SK-N-SH treated with all-trans-retinoic acid at 6 μM for 48 hours (cell line): Measurements from ENCODE around the gene NFAM1.

Experiments
- ATAC-seq: fragments of 200-7000 bp; cut with Tn5 transposase; 3 replicates; pipeline ENCODE4 v1.9.1; 2020; ENCODE audit warnings: mild to moderate bottlenecking, moderate library complexity
- ARNTL ChIP-seq: fragments of 450-650 bp; formaldehyde crosslinking; IDR thresholded peaks from 2 replicates; pipeline ENCODE4 v1.5.0; 2020; ENCODE audit warnings: low read depth, mild to moderate bottlenecking, moderate library complexity, borderline replicate concordance
- ESRRG ChIP-seq: fragments of 250-450 bp; sonication (Bioruptor Pico); IDR thresholded peaks from 2 replicates; pipeline ENCODE4 v1.6.1; 2021; ENCODE audit warnings: mild to moderate bottlenecking
- GLIS3 ChIP-seq: fragments of 250-450 bp; sonication (Bioruptor Pico); IDR thresholded peaks from 2 replicates; pipeline ENCODE4 v1.5.0; 2020; ENCODE audit warnings: mild to moderate bottlenecking, moderate library complexity
- ISL1 ChIP-seq: fragments of 250-450 bp; sonication (Bioruptor Pico); IDR thresholded peaks from 2 replicates; pipeline ENCODE4 v2.1.2; 2022; ENCODE audit warnings: mild to moderate bottlenecking, moderate library complexity
- PPARA ChIP-seq: fragments of 250-450 bp; sonication (Bioruptor Pico); IDR thresholded peaks from 2 replicates; pipeline ENCODE4 v1.5.0; 2020; ENCODE audit warnings: mild to moderate bottlenecking, borderline replicate concordance
- RARB ChIP-seq: fragments of 250-450 bp; sonication (Bioruptor Pico); IDR thresholded peaks from 2 replicates; pipeline ENCODE4 v1.8.0; 2021; ENCODE audit warnings: mild to moderate bottlenecking, moderate library complexity
- SNAI2 ChIP-seq: fragments of 250-450 bp; sonication (Bioruptor Pico); IDR thresholded peaks from 2 replicates; pipeline ENCODE4 v1.5.0; 2020; ENCODE audit warnings: mild to moderate bottlenecking, moderate library complexity
- TOX ChIP-seq: fragments of 250-450 bp; sonication (Bioruptor Pico); IDR thresholded peaks from 2 replicates; pipeline ENCODE4 v1.8.0; 2021; ENCODE audit warnings: mild to moderate bottlenecking, moderate library complexity, borderline replicate concordance
- ZC3H10 ChIP-seq: fragments of 250-450 bp; sonication (Bioruptor Pico); IDR thresholded peaks from 2 replicates; pipeline ENCODE4 v1.5.1; 2021; ENCODE audit warnings: mild to moderate bottlenecking, moderate library complexity
- ZFP30 ChIP-seq: fragments of 450-650 bp; formaldehyde crosslinking; IDR thresholded peaks from 2 replicates; pipeline ENCODE4 v1.5.0; 2022; ENCODE audit warnings: mild to moderate bottlenecking, moderate library complexity
- ZNF70 ChIP-seq: fragments of 450-650 bp; formaldehyde crosslinking; IDR thresholded peaks from 2 replicates; pipeline ENCODE4 v1.5.0; 2020; ENCODE audit warnings: mild to moderate bottlenecking, moderate library complexity
- ZNF8 ChIP-seq: fragments of 450-650 bp; formaldehyde crosslinking; IDR thresholded peaks from 2 replicates; pipeline ENCODE4 v1.5.0; 2020; ENCODE audit warnings: mild to moderate bottlenecking, moderate library complexity
- TF ChIP-seq, protein P1 (sequence below): fragments of 250-450 bp; sonication (Bioruptor Pico); IDR thresholded peaks from 2 replicates; pipeline ENCODE4 v1.8.0; 2020; ENCODE audit warnings: mild to moderate bottlenecking, moderate library complexity, borderline replicate concordance
- TF ChIP-seq, protein P2 (sequence below): fragments of 250-450 bp; sonication (Bioruptor Pico); IDR thresholded peaks from 2 replicates; pipeline ENCODE4 v1.5.1; 2020; ENCODE audit warnings: low read depth, mild to moderate bottlenecking, moderate library complexity
- TF ChIP-seq, protein P3 (sequence below): fragments of 250-450 bp; sonication (Bioruptor Pico); IDR thresholded peaks from 2 replicates; pipeline ENCODE4 v1.5.0; 2020; ENCODE audit warnings: mild to moderate bottlenecking, moderate library complexity
- TF ChIP-seq, protein P4 (sequence below): fragments of 250-450 bp; sonication (Bioruptor Pico); IDR thresholded peaks from 2 replicates; pipeline ENCODE4 v1.8.0; 2021; ENCODE audit warnings: low read depth, mild to moderate bottlenecking, moderate library complexity, borderline replicate concordance
- TF ChIP-seq, protein P5 (sequence below): fragments of 250-450 bp; sonication (Bioruptor Pico); IDR thresholded peaks from 2 replicates; pipeline ENCODE4 v1.5.1; 2021; ENCODE audit warnings: mild to moderate bottlenecking, moderate library complexity

NFAM1 gene

DNA sequence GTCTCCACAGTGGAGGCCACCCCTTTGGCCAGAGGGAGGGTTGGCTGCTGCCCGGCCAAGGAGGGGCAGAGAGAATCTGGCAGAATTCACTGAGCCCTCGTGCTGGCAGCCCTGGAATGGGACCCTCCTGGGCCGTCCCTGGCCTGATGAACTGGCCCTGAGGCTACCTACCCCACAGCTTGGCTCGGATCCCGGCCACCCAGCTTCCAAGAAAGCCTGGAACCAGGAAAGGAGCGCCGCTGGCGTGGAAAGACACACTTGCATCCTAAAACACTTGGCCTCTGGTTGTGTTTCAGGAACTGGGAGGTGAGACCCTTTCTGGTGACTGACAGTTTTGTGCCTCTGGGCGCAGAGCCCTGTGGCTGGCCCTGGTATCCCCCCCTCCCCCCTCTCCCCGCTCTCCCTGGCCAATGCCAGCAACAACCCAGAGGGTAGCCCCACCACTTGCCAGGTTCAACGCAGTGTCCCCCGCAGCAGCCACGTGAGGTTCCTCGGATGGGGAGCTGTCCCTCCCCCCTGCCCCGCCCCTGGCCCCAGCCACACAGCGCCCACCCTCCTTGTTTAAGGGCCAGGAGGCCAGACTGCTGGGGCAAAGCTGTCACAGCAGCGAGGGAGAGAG, 693 bp downstream of the NFAM1 start:
- no peak for TF ChIP-seq ZNF70 (CRISPR knock-in tag)
- no peak for TF ChIP-seq ISL1 (CRISPR knock-in tag)
- no peak for TF ChIP-seq RARB
- TF ChIP-seq ESRRG (CRISPR knock-in tag): no peak
- no peak for TF ChIP-seq ZNF8 (CRISPR knock-in tag)
- TF ChIP-seq ZC3H10 (CRISPR knock-in tag): no peak
- TF ChIP-seq, protein P1, sequence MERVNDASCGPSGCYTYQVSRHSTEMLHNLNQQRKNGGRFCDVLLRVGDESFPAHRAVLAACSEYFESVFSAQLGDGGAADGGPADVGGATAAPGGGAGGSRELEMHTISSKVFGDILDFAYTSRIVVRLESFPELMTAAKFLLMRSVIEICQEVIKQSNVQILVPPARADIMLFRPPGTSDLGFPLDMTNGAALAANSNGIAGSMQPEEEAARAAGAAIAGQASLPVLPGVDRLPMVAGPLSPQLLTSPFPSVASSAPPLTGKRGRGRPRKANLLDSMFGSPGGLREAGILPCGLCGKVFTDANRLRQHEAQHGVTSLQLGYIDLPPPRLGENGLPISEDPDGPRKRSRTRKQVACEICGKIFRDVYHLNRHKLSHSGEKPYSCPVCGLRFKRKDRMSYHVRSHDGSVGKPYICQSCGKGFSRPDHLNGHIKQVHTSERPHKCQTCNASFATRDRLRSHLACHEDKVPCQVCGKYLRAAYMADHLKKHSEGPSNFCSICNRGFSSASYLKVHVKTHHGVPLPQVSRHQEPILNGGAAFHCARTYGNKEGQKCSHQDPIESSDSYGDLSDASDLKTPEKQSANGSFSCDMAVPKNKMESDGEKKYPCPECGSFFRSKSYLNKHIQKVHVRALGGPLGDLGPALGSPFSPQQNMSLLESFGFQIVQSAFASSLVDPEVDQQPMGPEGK (CRISPR knock-in tag): no peak
- ATAC-seq: no peak

DNA sequence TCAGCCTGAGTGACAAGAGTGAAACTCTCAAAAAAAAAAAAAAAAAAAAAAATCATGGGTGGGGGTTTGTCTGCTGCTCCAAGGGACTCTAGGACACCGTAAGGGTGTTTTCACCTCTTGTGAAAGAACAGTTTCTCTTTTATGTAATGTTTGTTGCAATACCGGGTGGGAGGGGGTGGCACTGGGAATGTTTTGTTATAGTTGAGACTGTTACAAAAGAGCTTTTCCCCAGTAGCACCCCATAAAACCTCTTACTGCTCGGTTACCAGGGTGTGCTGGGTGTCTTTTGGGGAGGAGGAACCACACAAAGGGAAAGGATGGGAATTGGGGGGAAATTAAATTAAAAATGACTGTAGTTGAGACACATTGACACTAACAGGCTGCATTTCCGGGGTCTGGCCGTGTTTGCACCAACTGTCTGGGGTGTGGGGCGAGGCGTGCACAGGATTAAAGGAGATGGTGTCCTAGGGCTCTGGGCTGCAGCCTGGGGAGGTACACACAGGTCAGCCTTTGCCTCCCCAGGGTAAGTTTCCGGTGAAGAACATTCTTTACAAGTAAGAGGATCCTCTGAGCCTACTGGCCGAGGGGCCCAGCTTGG, 1.6 kb downstream of the NFAM1 start:
- TF ChIP-seq PPARA (CRISPR knock-in tag) (no peak), GLIS3 (CRISPR knock-in tag) (no peak), ZNF8 (CRISPR knock-in tag) (no peak), ESRRG (CRISPR knock-in tag) (no peak), RARB (no peak), TOX (CRISPR knock-in tag) (no peak), ZNF70 (CRISPR knock-in tag) (no peak), SNAI2 (CRISPR knock-in tag) (no peak), ARNTL (CRISPR knock-in tag) (no peak)
- TF ChIP-seq, protein P2, sequence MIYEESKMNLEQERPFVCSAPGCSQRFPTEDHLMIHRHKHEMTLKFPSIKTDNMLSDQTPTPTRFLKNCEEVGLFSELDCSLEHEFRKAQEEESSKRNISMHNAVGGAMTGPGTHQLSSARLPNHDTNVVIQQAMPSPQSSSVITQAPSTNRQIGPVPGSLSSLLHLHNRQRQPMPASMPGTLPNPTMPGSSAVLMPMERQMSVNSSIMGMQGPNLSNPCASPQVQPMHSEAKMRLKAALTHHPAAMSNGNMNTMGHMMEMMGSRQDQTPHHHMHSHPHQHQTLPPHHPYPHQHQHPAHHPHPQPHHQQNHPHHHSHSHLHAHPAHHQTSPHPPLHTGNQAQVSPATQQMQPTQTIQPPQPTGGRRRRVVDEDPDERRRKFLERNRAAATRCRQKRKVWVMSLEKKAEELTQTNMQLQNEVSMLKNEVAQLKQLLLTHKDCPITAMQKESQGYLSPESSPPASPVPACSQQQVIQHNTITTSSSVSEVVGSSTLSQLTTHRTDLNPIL (CRISPR knock-in tag): no peak
- TF ChIP-seq, protein P3, sequence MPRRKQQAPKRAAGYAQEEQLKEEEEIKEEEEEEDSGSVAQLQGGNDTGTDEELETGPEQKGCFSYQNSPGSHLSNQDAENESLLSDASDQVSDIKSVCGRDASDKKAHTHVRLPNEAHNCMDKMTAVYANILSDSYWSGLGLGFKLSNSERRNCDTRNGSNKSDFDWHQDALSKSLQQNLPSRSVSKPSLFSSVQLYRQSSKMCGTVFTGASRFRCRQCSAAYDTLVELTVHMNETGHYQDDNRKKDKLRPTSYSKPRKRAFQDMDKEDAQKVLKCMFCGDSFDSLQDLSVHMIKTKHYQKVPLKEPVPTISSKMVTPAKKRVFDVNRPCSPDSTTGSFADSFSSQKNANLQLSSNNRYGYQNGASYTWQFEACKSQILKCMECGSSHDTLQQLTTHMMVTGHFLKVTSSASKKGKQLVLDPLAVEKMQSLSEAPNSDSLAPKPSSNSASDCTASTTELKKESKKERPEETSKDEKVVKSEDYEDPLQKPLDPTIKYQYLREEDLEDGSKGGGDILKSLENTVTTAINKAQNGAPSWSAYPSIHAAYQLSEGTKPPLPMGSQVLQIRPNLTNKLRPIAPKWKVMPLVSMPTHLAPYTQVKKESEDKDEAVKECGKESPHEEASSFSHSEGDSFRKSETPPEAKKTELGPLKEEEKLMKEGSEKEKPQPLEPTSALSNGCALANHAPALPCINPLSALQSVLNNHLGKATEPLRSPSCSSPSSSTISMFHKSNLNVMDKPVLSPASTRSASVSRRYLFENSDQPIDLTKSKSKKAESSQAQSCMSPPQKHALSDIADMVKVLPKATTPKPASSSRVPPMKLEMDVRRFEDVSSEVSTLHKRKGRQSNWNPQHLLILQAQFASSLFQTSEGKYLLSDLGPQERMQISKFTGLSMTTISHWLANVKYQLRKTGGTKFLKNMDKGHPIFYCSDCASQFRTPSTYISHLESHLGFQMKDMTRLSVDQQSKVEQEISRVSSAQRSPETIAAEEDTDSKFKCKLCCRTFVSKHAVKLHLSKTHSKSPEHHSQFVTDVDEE (CRISPR knock-in tag): no peak
- TF ChIP-seq, protein P4, sequence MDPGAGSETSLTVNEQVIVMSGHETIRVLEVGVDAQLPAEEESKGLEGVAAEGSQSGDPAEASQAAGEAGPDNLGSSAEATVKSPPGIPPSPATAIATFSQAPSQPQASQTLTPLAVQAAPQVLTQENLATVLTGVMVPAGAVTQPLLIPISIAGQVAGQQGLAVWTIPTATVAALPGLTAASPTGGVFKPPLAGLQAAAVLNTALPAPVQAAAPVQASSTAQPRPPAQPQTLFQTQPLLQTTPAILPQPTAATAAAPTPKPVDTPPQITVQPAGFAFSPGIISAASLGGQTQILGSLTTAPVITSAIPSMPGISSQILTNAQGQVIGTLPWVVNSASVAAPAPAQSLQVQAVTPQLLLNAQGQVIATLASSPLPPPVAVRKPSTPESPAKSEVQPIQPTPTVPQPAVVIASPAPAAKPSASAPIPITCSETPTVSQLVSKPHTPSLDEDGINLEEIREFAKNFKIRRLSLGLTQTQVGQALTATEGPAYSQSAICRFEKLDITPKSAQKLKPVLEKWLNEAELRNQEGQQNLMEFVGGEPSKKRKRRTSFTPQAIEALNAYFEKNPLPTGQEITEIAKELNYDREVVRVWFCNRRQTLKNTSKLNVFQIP (CRISPR knock-in tag): no peak
- TF ChIP-seq, protein P1 (CRISPR knock-in tag): no peak
- ATAC-seq: no peak

DNA sequence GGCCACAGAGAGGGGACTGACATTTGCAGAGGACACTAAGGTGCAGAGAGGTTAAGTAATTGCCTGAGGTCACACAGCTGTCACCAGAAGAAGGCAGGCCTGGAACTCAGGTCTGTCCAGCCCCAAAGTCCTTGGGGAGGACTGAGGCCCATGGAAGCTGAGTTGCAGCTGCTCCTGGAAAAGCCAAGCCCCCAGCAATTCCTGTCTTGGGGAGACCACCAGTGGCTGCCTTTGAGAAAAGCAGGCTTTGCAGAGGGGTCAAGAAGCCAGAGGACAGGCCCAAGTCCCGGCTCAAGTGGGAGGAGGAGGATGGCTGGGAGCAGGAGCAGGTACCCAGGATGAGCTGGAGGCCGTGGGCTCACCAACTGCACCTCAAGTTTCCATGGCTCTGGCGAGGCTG, 3.4 kb downstream of the NFAM1 start:
- no peak for ATAC-seq

DNA sequence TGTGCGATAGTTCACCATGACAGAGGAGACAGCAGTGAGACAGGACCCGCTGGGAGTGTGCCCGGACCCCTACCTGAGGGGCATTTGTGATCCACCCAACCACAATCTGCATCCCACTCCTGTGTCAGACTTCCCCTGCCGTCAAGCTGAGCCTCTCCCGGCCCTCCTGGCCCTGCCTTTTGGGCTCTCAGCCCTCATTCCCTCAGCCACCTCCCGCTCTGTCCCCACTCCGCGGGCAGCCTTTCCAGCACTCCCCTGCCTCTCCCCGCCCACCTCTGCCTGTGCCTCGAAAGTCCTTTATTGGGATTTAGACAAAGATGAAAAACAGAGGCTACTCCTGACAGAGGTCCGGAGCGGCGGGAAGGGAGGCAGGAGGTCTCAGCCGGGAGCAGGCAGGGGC, 4.2 kb downstream of the NFAM1 start:
- TF ChIP-seq ZFP30 (CRISPR knock-in tag) (no peak), ISL1 (CRISPR knock-in tag) (no peak), GLIS3 (CRISPR knock-in tag) (no peak), ZNF70 (CRISPR knock-in tag) (no peak)
- TF ChIP-seq, protein P5, sequence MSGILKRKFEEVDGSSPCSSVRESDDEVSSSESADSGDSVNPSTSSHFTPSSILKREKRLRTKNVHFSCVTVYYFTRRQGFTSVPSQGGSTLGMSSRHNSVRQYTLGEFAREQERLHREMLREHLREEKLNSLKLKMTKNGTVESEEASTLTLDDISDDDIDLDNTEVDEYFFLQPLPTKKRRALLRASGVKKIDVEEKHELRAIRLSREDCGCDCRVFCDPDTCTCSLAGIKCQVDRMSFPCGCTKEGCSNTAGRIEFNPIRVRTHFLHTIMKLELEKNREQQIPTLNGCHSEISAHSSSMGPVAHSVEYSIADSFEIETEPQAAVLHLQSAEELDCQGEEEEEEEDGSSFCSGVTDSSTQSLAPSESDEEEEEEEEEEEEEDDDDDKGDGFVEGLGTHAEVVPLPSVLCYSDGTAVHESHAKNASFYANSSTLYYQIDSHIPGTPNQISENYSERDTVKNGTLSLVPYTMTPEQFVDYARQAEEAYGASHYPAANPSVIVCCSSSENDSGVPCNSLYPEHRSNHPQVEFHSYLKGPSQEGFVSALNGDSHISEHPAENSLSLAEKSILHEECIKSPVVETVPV (CRISPR knock-in tag): no peak
- TF ChIP-seq, protein P1 (CRISPR knock-in tag): no peak
- TF ChIP-seq, protein P4 (CRISPR knock-in tag): no peak

More for the DNA sequence above, 3.4 kb downstream of the NFAM1 start:
- TF ChIP-seq SNAI2 (CRISPR knock-in tag) (no peak), RARB (no peak), ISL1 (CRISPR knock-in tag) (no peak)

More for the DNA sequence above, 4.2 kb downstream of the NFAM1 start:
- no peak for ATAC-seq
